Activated CD8-positive, alpha-beta memory T cell treated with anti-CD3 and anti-CD28 coated beads for 4 hours (primary cell): ENCODE results near the gene MUL1.

Experiments
- DNase-seq, 2 donors: peaks; one replicate each; pipeline ENCODE4 v3.0.0-alpha.2; 2020; ENCODE audit warnings: low read depth in 2 of 2

Gene MUL1

DNA sequence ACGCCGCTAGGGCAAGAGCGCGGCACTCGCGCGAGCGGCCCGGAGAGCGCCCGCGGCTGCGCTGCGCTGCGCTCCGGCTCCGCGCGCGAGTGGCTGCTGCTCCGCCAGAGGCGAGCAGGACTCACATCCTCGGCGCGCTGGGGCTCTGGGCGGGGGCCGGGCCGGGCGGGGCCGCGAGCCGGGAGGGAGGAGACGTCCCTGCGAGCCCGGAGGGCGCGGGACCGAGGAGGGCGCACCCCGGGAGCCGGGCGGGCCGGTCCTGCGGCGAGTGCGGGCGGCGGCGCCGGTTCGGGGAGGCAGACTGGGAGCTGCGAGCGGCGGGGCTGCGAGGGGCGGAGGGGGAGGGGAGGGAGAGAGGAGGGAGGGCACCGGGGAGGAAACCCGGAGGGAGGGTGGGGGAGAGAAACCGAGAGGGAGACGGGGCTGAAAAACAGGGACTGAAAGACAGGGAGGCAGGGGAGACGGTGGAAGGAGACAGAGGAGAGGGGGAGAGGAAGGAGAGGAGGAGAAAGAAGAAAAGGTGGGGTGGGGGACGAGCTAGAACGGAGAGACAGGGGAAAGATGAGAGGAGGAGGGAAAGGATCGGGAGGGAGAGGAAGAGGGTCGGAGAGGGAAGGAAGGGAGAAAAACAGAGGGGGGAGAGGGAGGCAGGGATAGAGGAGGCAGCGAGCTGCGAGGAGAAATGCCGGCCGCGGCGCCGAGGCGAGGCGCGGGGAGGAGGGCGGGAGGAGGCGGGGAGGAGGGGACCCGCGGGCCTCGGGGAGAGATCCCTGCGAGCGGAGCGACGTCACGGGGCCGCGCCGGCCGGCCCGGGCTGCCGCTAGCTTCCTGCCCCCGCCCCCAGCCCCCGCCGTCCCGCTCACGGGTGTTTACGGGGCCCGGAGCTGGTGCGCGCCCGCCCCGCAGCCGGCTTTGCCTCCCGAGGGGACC lies 22.2 kb downstream of the MUL1 start, which contains the start of gene CAMK2N1:
Gene CAMK2N1 (minus strand): TSS at position 684 of the 930 bp plus-strand sequence. CDS start 831 bp downstream, outside the sequence.
- peak; percentile 30 to 33 for DNase-seq

DNA sequence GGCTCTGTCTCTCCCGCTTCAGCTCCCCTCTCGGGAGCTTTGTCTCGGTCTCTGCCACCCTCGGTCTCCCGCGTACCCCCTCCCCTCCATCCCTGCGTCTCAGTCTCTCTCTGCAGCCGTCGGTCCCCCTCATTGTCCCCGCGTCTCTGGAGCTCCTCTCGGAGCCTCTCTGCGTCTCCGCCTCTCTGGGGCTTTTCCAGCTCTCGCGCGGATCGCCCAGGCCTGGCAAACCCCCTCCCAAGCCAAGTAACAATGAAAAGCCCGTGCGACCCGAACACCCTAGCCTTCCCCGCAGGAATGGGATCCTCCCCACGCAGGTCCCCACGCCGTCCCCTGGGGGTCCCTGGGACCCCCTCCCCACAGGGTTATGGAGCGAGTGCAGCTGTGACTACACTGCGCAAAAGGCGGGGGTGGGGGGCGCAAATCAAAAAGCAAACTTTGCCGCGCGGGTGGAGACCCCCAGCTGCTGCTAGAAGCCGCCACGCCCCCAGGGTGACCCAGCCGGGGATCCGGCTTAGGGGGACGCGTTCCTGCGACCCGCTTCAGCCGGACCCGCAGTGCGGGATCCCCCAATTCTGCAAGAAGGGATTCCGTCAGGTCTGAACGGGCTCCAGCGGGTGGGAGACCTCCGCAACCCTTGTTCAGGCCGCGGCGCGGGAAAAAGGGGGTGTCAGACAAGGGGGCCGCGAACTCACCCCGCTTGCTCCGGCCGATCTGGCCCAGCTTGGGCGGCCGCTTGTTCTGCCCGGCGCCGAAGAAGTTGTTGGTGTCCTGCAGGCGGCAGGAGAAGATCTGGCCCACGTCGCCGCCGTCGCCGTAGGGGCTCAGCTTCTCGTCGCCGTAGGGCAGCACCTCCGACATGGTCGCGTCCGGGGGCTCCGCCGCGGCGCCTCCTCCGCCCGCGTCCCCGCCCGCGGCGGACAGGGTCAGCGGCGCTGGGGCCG lies 23.2 kb downstream of the MUL1 start:
- DNase-seq, result no peak

DNA sequence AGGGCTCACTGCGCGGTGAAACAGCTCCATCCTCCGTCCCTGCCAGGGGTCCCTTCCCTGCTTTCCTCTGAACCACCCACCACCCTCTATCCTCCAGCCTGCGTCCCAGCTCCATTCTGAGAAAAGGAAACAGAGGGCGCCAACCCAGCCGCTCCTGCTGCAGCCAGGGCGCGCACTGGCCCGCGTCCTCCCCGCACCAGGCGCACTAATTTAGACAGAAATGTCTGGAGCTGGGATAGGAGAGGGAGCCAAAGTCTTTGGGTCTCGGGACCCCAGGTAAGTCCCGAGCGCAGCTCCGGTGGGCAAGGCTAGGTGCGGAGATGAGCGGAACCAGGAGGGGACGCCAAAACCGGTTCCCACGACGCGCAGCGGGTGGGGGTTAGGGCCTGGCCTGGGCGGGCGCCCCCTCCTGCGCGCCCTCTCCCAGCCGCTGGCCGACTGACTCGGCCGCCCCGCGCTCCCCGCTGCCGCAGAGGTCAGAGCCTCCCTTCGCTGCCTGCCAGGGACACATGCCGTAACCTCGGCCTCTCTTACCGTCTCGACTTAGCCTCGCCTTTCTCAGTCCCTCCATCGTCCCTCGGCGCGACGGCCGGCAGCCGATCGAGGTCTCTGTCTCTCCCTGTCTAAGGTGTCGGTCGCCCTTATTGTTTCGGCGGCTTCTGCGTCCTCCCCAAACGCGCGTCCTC lies 24.0 kb downstream of the MUL1 start:
- no peak for DNase-seq

DNA sequence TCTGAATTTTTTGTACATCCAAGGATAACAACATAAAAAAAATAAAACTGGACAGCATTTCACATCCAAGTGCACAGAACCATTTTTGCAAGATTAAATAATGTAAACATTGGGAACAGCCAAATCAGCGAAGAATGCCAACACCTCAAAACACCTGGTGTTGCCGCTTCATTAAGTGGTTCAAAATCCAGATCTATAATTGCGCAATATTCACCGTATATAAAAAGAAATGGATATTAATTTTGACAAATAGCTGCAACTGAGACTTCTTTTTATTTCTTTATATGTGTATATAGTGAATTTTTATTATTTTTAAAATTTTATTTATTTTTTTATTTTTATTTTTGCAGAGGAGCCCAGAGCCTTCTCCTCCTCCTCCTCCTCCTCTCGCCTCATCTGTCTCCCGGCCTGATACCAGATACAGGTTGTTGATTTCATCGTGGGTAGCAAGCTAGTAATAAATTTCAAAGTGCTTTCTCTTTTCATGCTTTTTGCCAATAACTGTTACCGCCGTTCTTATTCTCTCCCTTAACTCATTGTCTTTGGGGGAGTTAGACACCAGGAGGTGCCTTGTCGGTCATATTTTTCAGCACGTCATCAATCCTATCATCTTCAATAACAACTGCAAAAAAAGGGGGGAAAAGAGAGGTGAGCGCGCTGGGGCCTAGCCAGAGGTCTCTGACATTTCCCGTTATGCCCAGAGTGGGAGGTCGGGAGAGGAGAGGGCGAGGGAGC lies 24.7 kb downstream of the MUL1 start:
- DNase-seq, result no peak

DNA sequence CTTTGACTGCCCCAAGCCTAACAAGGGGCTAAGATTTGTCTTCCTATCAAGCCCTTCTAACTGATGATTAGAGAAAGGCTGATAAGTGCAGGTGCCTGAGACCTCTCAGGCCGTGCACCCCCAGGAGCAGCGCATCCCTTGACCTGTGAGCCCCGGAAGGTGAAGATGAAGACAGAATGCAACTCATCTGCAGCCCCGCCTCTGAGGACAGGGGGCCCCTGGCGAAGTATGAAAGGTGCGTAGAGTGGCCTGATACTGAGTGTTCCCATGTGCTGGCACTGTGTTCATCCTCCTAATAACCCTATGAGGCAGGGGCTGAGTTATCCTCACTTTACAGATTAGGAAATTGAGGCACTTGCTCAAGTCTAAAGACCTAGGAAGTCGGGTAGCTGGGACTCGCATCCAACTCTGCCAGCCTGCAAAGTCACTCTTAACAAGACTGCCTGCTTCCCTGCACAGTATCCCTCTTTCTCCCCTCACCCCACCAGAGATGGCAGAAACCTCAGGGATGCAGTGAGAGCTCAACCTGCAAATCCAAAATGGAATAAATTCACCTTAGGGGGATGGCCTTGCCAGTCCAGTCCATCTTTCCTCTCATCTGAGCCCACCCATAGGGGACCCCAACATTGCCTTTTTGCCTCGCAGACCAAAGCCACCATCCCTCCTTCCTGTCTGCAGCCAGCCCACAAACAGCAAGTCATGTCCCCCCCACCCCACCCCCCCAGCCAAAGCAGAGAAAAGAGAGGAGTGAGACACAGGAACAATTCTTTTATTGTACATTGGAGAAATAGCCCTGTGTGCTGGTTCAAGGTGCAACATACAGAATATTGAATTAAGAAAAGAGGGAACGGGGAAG lies 26.1 kb downstream of the MUL1 start:
- no peak for DNase-seq

DNA sequence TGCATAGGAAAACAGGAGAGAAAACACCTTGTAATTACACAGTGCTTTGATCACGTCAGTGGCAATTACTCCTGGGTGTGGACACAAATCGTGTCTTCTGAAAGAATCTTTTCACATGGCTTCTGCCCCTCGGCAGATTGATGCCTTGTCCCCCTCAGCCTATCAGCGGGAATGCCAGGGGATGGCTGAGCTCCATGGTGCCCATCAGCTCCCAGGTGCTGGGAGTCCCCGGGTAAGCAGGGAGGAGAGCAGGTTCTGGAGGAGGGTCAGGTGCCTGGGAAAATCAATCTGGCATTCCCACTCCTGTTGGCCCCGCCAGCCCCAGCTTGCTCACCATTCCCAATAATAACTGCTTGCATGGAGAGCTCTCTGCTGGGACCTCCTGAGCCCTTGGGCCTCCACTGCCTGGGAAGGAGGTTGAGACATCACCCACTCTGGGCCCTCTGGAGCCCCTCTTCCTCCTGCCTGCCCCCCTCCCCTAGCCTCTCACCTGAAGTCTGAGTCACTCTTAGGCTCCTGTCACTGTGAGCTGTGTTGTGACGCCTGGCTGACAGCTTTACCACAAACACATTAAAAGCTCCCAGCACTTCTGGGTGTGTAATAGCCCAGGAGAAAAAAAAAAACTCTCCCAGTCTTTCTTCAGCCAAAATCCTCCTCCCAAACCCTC lies 26.9 kb downstream of the MUL1 start:
- no peak for DNase-seq

DNA sequence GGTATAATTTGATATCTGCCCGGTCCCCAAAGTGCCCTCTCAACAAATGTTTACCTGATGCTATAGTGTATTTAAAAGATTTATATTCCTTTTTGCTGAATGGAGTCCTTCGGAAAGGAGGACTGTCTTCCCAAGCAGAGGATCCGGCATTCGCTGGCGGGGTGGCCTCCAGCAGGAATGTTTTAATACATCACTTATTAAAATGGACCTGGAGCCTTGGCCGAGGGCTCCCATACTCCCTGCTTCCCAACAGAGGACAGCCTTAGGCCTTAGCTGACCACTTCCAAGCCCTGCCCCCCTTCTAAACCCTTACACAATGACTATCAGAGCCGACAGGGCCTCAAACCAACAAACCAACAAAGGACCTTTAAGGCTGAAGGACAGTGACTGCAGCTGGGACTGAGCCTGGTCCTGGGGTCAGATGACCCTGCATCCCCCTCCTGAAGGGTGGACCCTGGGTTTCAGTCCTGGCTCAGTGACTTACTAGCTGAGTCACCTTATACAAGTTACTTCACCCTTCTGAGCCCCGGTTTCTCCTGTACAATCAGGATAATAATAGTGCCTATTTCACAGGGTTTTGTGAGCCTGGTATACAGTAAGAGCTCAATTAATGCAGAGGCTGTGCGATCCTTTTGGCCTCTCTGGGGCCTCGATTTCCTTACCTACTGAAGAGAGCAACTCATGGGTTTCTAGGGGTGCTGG lies 27.6 kb downstream of the MUL1 start:
- DNase-seq, result no peak

DNA sequence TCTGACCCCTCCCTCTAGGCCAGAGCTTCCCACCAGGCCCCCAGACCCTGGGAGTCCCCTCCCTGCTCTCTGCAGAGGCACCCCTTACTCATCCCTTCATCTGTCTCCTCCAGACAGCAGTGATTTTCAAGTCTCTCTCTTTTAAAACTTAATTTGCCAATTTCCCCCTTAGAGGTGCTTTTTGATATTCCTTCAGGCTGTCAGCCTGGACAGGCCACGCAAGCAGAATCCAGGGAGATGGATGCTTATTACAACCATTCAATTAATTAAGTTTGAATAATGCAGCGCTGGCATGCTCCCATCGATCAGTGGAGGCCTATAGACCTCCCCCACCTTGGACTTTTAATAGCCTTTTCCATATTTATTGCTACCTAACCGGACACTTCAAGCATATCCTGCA lies 28.1 kb downstream of the MUL1 start:
- no peak for DNase-seq

DNA sequence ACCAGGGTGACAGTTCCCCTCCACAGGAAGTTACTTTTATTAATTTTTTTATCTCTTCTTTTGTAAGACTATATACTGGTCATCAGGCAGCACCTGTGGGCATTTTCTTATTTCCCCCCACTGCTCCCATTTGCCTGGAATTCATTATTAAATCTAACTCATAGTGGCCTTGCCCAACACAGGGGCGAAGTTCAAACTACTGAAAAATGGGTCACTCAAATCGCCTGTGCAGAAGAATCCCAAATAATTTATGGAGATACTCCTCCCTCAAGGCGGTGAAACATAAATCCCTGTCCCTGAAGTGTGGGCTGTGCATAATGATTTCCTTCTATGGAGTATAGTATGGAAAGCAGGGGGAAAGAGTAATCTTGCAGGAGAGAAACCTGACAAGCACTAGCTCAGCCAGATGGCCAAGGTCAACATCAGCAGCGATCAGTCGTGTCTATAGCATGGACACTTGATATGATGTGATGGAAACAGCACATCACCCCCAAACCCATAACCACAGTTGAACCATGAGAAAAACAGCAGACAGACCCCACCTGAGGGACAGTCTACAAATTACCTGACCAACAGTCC lies 29.8 kb downstream of the MUL1 start:
- no peak for DNase-seq

DNA sequence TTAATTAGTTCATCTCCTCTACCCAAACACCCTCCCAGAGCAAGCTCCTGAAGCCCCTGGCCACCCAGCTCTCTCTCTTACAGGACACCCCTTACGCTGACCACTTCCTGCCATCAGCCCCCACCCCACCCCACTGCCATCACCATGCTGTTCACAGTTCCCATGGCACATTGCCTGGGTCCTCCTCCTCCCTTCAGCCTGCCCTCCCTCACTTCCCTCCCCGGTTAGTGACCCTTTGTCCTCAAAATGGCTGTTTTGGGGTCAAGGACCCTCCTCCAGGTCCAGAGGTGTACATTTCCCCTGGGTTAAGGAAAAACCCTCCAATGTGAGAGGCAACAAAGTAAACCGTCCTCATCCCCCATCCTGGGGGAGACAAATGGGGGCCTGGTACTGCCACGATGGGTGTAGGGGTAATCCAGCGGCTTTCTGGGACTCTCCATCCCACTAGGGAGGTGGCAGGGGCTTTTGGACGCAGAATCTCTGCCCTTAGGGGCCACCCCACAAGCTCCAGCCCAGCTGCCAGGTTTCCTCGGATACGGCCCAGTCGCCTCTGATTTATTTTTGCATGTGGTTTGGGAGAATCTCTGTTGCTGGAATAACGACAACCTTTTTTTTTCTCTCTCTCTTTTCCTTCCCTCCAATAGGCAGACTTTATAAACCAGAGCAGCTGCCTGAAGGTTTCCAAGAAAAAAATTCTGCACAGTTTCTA lies 30.4 kb downstream of the MUL1 start:
- DNase-seq, result no peak

DNA sequence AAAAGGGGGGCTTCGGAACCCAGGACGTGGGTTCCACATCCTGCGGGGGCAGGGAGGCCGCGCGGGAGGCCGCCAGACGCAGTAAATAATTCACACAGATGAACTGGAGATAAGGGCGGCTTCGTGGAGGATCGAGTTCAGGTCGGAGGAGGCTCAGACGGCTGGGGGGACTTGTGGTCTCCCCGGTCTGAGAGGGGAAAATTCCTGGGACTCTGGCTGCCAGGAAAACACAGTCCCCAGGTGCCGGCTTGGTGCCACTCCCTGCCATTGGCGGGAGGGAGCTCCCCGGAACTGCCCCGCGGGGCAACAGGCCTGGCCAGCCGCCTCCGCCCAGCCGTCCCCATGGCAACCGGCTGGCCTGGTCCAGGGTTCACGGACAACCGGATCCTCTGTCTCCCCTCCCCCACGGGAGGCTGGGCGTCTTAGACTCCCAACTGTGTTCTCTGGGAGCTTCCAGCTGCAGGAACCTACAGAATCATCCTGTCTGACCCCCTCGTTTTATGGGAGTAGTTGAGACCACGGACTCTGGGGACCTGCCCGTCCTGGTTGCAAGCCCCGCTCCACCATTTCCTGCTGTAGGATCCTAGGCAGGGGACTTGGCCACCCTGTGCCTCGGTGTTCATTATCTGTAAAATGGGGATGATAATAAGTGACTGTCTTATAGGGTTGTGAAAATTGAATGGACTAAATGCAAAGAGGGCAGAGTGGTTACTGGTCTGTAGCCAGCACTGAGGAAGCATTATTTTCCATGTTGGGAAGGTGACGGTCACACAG lies 31.5 kb downstream of the MUL1 start:
- DNase-seq, result no peak

DNA sequence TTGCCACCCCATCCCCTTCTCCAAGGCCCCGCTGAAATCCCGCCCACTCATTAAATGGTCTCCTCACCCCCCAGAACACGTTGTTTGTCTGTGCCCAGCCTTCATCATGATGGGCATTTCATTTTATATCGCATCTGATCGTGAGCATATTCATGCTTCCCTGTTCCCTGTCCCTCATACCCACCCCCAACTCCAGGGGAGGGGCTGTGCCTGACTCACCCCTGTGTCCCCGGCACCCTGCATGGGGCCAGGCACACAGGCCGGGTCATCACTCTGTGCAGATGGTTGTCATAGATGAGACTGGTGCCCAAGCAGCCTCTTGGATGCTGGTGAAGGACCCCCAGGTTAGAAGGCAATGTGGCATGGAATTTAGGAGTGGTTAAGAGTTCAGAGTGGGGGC lies 33.0 kb downstream of the MUL1 start:
- no peak for DNase-seq

DNA sequence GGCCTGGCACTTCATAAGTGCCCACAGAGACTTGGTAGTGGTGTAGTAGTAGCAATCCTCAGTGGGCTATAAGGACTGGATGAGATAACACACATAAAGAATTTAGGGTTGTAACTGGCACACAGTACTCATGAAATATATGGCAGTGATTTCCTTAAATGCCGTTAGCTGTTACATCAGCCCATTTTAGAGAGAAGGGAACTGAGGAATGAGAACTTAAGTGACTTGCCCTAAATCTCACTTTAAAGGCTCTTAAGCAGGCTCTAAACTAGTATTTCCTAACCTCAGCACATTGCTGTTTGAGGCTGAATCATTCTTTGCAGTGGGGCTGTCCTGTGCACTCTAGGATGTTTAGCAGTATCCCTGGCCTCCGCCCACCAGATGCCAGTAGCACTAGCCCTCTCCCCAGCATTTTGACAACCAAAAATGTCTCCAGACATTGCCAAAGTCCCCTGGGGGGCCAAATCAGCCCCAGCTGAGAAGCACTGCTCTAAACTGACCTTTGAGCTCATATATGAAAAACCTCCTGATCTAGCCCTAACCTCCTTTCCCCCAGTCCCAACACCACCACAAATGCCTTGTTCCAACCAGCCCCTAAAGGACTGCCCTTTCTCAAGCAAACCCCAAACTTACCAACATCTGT lies 33.5 kb downstream of the MUL1 start:
- DNase-seq, result no peak

DNA sequence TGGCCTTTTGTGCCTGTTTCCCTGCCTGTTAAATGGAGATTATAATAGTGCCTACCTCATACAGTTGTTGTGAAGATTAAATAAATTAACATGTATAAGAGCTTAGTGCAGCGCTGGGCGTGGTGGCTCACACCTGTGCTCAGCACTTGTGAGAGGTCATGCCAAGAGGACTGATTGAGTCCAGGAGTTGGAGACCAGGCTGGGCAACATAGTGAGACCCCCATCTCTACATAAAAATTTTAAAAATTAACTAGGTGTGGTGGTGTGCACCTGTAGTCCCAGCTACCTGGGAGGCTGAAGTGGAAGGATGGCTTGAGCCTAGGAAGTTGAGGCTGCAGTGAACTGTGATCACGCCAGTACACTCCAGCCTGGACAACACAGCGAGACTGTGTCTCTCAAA lies 34.1 kb downstream of the MUL1 start:
- DNase-seq, result no peak

DNA sequence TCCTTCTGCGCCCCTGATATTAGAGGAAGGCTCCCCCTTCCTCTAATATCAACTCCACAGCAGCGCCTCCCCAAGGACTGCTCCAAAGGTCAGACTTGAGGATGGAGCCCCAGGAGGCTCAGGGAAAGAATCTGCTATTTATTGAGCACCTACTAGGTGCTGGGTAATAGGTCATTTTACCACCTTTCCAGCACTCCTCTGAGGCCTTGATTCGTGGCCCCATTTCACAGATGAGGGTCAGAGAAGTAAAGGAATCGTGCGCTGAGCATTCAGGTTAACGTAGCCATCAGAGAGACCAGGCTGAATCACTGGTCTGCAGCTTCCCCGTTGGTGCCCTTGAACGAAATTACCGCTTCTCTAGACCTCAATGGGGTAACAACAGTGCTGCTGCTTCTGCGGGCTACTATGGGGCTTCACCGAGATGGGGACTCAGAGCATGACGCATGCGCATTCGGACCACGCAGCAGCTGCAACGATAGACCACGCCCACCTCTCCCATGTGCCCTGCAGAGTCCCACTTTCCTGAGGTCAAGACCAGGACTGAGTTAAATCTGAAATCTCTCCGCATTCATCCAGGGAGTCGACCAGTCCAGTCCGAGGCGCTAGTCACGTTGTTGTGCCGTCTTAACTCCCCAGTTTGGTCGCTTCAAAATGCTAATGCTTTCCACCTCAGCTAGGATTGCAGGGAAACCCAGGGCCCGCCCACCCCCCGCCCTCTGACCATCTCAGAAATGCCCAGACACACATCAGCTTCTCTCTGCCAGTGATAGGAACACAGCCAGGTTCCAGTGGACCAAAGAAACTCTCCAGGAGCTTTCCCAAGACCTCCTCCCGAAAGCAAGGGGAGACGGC lies 34.9 kb downstream of the MUL1 start:
- no peak for DNase-seq

DNA sequence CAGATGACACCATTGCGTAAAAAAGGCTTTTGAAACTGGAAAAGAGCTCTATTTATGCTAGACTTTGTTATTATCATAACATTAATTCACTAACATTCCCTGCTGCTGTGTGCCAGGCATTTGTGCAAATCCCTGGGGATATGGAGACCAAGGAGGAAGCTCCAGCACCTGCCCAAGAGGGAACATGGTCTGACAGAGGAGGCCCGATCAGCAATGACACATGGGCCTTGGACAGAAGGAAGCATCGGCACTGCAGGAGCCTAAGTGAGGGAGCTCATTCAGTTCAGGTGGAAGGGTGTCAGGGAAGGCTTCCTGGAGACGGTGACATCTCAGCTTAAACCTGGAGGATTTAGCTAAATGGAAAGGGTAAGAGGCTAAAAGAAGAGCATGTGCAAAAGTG lies 35.8 kb downstream of the MUL1 start:
- DNase-seq, result no peak
